HL-60 (cell line): Measurements from ENCODE around the gene E2F8.

ENCODE experiments used
- DNase-seq, 2 experiments: peaks; one replicate each; pipeline ENCODE4 v3.0.0-alpha.2; 2010 to 2020; ENCODE audit warnings: low read depth in 1 of 2, low spot score in 1 of 2
- H3K27ac ChIP-seq: fragments of 250-450 bp; sonication (Bioruptor Pico); replicated peaks from 2 replicates; pipeline ENCODE4 v1.5.1; 2020; ENCODE audit warnings: mild to moderate bottlenecking, moderate library complexity
- H3K27me3 ChIP-seq: fragments of 250-450 bp; sonication (Bioruptor Pico); 2 replicates; pipeline ENCODE4 v1.5.1; 2021; ENCODE audit warnings: mild to moderate bottlenecking, moderate library complexity; ENCODE audit not compliant: insufficient read depth, poor library complexity, severe bottlenecking
- H3K4me3 ChIP-seq: replicated peaks from 2 replicates; pipeline ENCODE4 v1.5.1; 2011; ENCODE audit warnings: mild to moderate bottlenecking, control low read depth, low read length; ENCODE audit not compliant: insufficient read depth
- GABPA ChIP-seq: IDR thresholded peaks from 2 replicates; pipeline ENCODE4 v1.6.1; 2012; ENCODE audit warnings: low read depth
- POLR2AphosphoS5 ChIP-seq: IDR thresholded peaks from 2 replicates; pipeline ENCODE4 v1.6.1; 2012; ENCODE audit warnings: low read depth
- SPI1 ChIP-seq: IDR thresholded peaks from 2 replicates; pipeline ENCODE4 v1.6.1; 2012; ENCODE audit warnings: low read depth, mild to moderate bottlenecking, borderline replicate concordance
- TF ChIP-seq, protein P1 (sequence below): IDR thresholded peaks from 2 replicates; pipeline ENCODE4 v1.6.1; 2012; ENCODE audit warnings: low read depth; ENCODE audit not compliant: insufficient replicate concordance
- TF ChIP-seq, protein P2 (sequence below): IDR thresholded peaks from one replicate; pipeline ENCODE4 v1.5.1; 2011; ENCODE audit warnings: low read length, control low read depth, inconsistent platforms; ENCODE audit not compliant: insufficient read depth

Gene E2F8

DNA sequence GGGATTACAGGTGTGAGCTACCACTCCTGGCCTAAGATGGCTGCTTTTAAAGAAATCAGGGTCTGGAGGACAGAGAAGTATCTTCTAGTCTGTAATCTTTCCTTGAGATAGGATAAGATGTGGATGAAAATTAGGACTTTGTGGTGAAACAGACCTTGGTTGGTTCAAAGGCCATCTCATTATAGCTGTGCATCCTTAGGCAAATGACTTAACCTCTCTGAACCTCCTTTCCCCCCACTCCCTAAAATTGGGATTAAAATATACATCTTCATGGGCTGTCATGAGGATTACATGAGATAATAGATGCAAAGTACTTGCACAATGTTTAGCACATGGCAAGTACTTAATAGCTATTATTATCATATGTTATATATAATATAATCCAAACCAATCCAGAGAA, 10.8 kb upstream of the E2F8 start:
- TF ChIP-seq GABPA (no peak), POLR2AphosphoS5 (no peak), SPI1 (no peak)
- TF ChIP-seq, protein P1, sequence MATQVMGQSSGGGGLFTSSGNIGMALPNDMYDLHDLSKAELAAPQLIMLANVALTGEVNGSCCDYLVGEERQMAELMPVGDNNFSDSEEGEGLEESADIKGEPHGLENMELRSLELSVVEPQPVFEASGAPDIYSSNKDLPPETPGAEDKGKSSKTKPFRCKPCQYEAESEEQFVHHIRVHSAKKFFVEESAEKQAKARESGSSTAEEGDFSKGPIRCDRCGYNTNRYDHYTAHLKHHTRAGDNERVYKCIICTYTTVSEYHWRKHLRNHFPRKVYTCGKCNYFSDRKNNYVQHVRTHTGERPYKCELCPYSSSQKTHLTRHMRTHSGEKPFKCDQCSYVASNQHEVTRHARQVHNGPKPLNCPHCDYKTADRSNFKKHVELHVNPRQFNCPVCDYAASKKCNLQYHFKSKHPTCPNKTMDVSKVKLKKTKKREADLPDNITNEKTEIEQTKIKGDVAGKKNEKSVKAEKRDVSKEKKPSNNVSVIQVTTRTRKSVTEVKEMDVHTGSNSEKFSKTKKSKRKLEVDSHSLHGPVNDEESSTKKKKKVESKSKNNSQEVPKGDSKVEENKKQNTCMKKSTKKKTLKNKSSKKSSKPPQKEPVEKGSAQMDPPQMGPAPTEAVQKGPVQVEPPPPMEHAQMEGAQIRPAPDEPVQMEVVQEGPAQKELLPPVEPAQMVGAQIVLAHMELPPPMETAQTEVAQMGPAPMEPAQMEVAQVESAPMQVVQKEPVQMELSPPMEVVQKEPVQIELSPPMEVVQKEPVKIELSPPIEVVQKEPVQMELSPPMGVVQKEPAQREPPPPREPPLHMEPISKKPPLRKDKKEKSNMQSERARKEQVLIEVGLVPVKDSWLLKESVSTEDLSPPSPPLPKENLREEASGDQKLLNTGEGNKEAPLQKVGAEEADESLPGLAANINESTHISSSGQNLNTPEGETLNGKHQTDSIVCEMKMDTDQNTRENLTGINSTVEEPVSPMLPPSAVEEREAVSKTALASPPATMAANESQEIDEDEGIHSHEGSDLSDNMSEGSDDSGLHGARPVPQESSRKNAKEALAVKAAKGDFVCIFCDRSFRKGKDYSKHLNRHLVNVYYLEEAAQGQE = no peak
- TF ChIP-seq, protein P2, sequence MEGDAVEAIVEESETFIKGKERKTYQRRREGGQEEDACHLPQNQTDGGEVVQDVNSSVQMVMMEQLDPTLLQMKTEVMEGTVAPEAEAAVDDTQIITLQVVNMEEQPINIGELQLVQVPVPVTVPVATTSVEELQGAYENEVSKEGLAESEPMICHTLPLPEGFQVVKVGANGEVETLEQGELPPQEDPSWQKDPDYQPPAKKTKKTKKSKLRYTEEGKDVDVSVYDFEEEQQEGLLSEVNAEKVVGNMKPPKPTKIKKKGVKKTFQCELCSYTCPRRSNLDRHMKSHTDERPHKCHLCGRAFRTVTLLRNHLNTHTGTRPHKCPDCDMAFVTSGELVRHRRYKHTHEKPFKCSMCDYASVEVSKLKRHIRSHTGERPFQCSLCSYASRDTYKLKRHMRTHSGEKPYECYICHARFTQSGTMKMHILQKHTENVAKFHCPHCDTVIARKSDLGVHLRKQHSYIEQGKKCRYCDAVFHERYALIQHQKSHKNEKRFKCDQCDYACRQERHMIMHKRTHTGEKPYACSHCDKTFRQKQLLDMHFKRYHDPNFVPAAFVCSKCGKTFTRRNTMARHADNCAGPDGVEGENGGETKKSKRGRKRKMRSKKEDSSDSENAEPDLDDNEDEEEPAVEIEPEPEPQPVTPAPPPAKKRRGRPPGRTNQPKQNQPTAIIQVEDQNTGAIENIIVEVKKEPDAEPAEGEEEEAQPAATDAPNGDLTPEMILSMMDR = no peak
- Histone ChIP-seq H3K27ac (no peak overlapping the region), H3K4me3 (no peak overlapping the region), H3K27me3 (no peaks in the 10 kb centered on the region)
- DNase-seq = no peak

DNA sequence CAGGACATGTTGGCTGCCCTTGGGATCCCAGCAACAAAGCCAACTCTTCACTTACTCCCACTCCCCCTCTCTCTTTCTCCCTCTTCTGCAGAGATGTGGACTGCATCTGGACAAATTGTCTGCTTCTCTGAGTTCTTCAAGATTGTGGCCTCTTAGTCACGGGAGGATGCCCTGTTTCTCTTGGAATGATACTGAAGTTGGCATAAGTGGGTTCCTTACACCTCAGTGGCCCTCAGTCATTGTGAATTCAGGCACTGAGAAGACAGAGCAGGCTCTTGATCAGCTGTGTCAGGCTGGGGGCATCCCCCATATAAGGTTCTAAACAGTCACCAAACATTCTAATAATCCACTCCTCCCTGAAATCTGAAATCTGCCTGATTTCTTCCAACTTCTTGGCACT, 6.1 kb upstream of the E2F8 start:
- no peak for DNase-seq
- no peak overlapping the region for H3K4me3 ChIP-seq
- no peaks in the 10 kb centered on the region for H3K27me3 ChIP-seq
- TF ChIP-seq, protein P1 = no peak
- TF ChIP-seq SPI1 (no peak), GABPA (no peak), POLR2AphosphoS5 (no peak)
- TF ChIP-seq, protein P2 = no peak
- H3K27ac ChIP-seq = no peak overlapping the region

DNA sequence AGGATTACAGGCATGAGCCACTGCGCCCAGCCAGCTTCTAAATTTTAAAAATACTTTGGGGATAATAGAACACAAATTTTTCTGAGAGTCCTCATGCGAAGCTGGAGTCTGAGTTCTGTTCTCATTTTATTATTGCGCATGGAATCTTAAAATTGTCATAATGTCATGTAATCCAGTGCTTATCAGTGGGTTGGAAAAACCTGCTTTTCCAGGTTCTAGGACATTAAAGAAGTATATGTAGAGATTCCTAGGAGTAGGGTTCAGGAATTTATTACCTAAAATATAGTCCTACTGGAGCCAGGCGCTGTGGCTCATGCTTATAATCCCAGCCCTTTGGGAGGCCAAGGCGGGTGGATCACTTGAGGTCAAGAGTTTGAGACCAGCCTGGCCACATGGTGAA, 4.6 kb upstream of the E2F8 start:
- no peak for DNase-seq
- TF ChIP-seq, protein P1 = no peak
- TF ChIP-seq, protein P2 = no peak
- TF ChIP-seq POLR2AphosphoS5 (no peak), GABPA (no peak), SPI1 (no peak)
- H3K27ac ChIP-seq = no peak overlapping the region
- H3K27me3 ChIP-seq = no peaks in the 10 kb centered on the region
- no peak overlapping the region for H3K4me3 ChIP-seq
